Left ventricle myocardium inferior (tissue), 1 donor: Measurements from ENCODE around the gene FANCC. TPM values are rescaled to one million over a fixed set of nuclear protein-coding genes. Genes with fewer than 3 reads are reported as not detected.

ENCODE experiments used
- DNase-seq: peaks from one replicate; pipeline ENCODE4 v3.0.0-alpha.2; 2020
- H3K27ac ChIP-seq: fragments of 200-600 bp; replicated peaks from 2 replicates; pipeline ENCODE4 v1.8.0; 2021
- H3K27me3 ChIP-seq: fragments of 200-600 bp; 2 replicates; pipeline ENCODE4 v1.8.0; 2021; ENCODE audit warnings: low read depth
- H3K36me3 ChIP-seq: fragments of 200-600 bp; 2 replicates; pipeline ENCODE4 v1.8.0; 2021
- H3K4me1 ChIP-seq: fragments of 200-600 bp; 2 replicates; pipeline ENCODE4 v1.8.0; 2021
- H3K4me3 ChIP-seq: fragments of 200-600 bp; 2 replicates; pipeline ENCODE4 v1.8.0; 2021; ENCODE audit warnings: mild to moderate bottlenecking, moderate library complexity
- H3K9me3 ChIP-seq: fragments of 200-600 bp; replicated peaks from 2 replicates; pipeline ENCODE4 v1.8.0; 2021
- CTCF ChIP-seq: fragments of 200-600 bp; IDR thresholded peaks from 2 replicates; pipeline ENCODE4 v1.8.0; 2021; ENCODE audit warnings: antibody characterized with exemption, mild to moderate bottlenecking, borderline replicate concordance
- intact Hi-C: fragments of 100-400 bp; cut with micrococcal nuclease; formaldehyde crosslinking; loops from one replicate; pipeline ENCODE4 v1.11.0; 2022
- total RNA-seq: library from RNA; stranded (reverse); fragmentation: NEBNext Ultra II Directional; extraction: Animal tissue kit (Norgen Biotek cat#: 25700); gene quantifications from one replicate; pipeline ENCODE4 v1.2.1, GENCODE V29; 2021
- donor health status: DM: no; HTN: yes; CAD: no; lungs with severe emphysema.

The FANCC gene
- total RNA-seq, 1 donor from 2014 or later, result 4.1 TPM

- H3K27ac ChIP-seq, result no peak overlapping the region
- no peak for TF ChIP-seq CTCF
- intact Hi-C loops, result no loop called here
- no peak overlapping the region for H3K4me3 ChIP-seq
- no peak for DNase-seq
- no peaks in the 10 kb centered on the region for H3K27me3 ChIP-seq
- H3K36me3 ChIP-seq, result no peaks in the 10 kb centered on the region
- no peaks in the 10 kb centered on the region for H3K4me1 ChIP-seq
- peaks cover 18% of the 10 kb centered on the region for H3K9me3 ChIP-seq
Observed at GRCh38 chr9:95327239-95327865, 9.8 kb upstream of the FANCC start.

GRCh38 chr9:95325221-95325620, 7.7 kb upstream of the FANCC start:
- Histone ChIP-seq H3K4me3 (no peak overlapping the region), H3K27me3 (no peaks in the 10 kb centered on the region), H3K9me3 (peaks cover 18% of the 10 kb centered on the region), H3K36me3 (no peaks in the 10 kb centered on the region), H3K4me1 (no peaks in the 10 kb centered on the region), H3K27ac (no peak overlapping the region)
- intact Hi-C loops, result no loop called here
- DNase-seq, result no peak
- no peak for TF ChIP-seq CTCF

GRCh38 chr9:95317893-95318211, 343 bp upstream of the FANCC start:
- no peaks in the 10 kb centered on the region for H3K9me3 ChIP-seq
- H3K4me3 ChIP-seq, result peak overlapping the region; percentile 99
- H3K27me3 ChIP-seq, result no peaks in the 10 kb centered on the region
- DNase-seq, result no peak
- TF ChIP-seq CTCF, result no peak
- peak overlapping the region; percentile 99 for H3K27ac ChIP-seq
- no peaks in the 10 kb centered on the region for H3K36me3 ChIP-seq
- H3K4me1 ChIP-seq, result peaks cover 22% of the 10 kb centered on the region
- intact Hi-C loops, result no loop called here

GRCh38 chr9:95316794-95317118, 753 bp downstream of the FANCC start:
- peak; percentile 67 for DNase-seq
- H3K27me3 ChIP-seq, result no peaks in the 10 kb centered on the region
- H3K9me3 ChIP-seq, result no peaks in the 10 kb centered on the region
- H3K4me3 ChIP-seq, result peak overlapping the region; percentile 99
- no peaks in the 10 kb centered on the region for H3K36me3 ChIP-seq
- TF ChIP-seq CTCF, result peak; percentile 16
- intact Hi-C loops, result no loop called here
- peaks cover 23% of the 10 kb centered on the region for H3K4me1 ChIP-seq
- H3K27ac ChIP-seq, result peak overlapping the region; percentile 99

- Histone ChIP-seq H3K9me3 (no peaks in the 10 kb centered on the region), H3K36me3 (no peaks in the 10 kb centered on the region), H3K4me3 (peak overlapping the region; percentile 99), H3K27ac (peak overlapping the region; percentile 99), H3K4me1 (peaks cover 23% of the 10 kb centered on the region), H3K27me3 (no peaks in the 10 kb centered on the region)
- no peak for TF ChIP-seq CTCF
- intact Hi-C loops, result no loop called here
- DNase-seq, result no peak
Observed at GRCh38 chr9:95316274-95316673, 1.2 kb downstream of the FANCC start.
